Stomach (tissue), 9 donors: ENCODE data around the gene GSE1. TPM values are rescaled to one million over a fixed set of nuclear protein-coding genes. Genes with fewer than 3 reads are reported as not detected.

Experiments used
- DNase-seq, 2 donors: peaks; one replicate each; pipeline versions ENCODE4 v3.0.0 to v3.0.0-alpha.2; 2013 to 2019
- H3K27ac ChIP-seq, 5 donors: fragments of 200-600 bp in 4 of 5; sonication (generic) in 4 of 5; one replicate each; pipeline ENCODE4 v1.5.1; 2013 to 2019; ENCODE audit warnings: mild to moderate bottlenecking in 1 of 5, moderate library complexity in 1 of 5
- H3K27me3 ChIP-seq, 3 donors: fragments of 200-600 bp; sonication (generic); one replicate each; pipeline ENCODE4 v1.5.1; 2017 to 2019; ENCODE audit warnings: mixed run types in 1 of 3
- H3K36me3 ChIP-seq, 4 donors: fragments of 200-600 bp; sonication (generic); 1 replicate in 3 of 4; 2 replicates in 1 of 4; pipeline ENCODE4 v1.5.1; 2016 to 2019
- H3K4me1 ChIP-seq, 4 donors: fragments of 200-600 bp; sonication (generic); one replicate each; pipeline ENCODE4 v1.5.1; 2016 to 2019
- H3K4me3 ChIP-seq, 4 donors: fragments of 200-600 bp; sonication (generic) in 3 of 4; one replicate each; pipeline ENCODE4 v1.5.1; 2016 to 2019; ENCODE audit warnings: mild to moderate bottlenecking in 1 of 4
- H3K9me3 ChIP-seq, 4 donors: fragments of 200-600 bp; sonication (generic); one replicate each; pipeline ENCODE4 v1.5.1; 2016 to 2019
- EP300 ChIP-seq: sonication (generic); formaldehyde crosslinking; IDR thresholded peaks from one replicate; pipeline ENCODE4 v1.6.1; 2017; ENCODE audit warnings: antibody characterized with exemption
- POLR2A ChIP-seq, 4 donors: fragments of 450-650 bp; IDR thresholded peaks; one replicate each; pipeline ENCODE4 v1.6.1; 2016; ENCODE audit warnings: antibody characterized with exemption in 4 of 4, control low read depth in 2 of 4, mild to moderate bottlenecking in 1 of 4, moderate library complexity in 1 of 4
- POLR2AphosphoS5 ChIP-seq, 3 donors: sonication (generic); formaldehyde crosslinking; IDR thresholded peaks; one replicate each; pipeline ENCODE4 v1.6.1; 2016; ENCODE audit warnings: antibody characterized with exemption in 3 of 3
- WGBS, 5 donors: extraction: QIAGEN DNeasy Blood & Tissue Kit in 3 of 5; methylation state at CpG; one replicate each; pipeline versions ENCODE4 v1.1.5 to v1.1.7; 2013 to 2018; 5-methylcytosine and 5-hydroxymethylcytosine counted together
- intact Hi-C: fragments of 100-400 bp; cut with DNase I; formaldehyde crosslinking; loops from one replicate; pipeline ENCODE4 v1.15.1; 2023; ENCODE audit warnings: low total_unique reads
- polyA plus RNA-seq, 3 donors: library from polyadenylated mRNA; stranded (reverse); fragments of 200-250 nt; gene quantifications; one replicate each; pipeline ENCODE4 v1.2.3, GENCODE V29; 2013
- total RNA-seq, 5 donors: library from RNA; depleted of rRNA; stranded (reverse); fragments of >200 nt; gene quantifications; one replicate each; pipeline versions ENCODE4 v1.1.0 to v1.2.3, GENCODE V29; 2014 to 2016
- TF ChIP-seq, protein P1 (sequence below), 7 experiments: fragments of 450-650 bp in 4 of 7; fragments of 200-600 bp in 3 of 7; sonication (generic) in 3 of 7; IDR thresholded peaks; one replicate each; pipeline ENCODE4 v1.5.1; 2016 to 2019; ENCODE audit warnings: antibody characterized with exemption in 7 of 7, control low read depth in 2 of 7, mild to moderate bottlenecking in 1 of 7
- donor health status: healthy with polysubstance abuse.
- donor health status: Bipolar disorder and iron deficiency.
- donor health status: healthy.

Gene GSE1
- total and polyA plus RNA-seq, 8 donors = 11.8 to 294 (median 93.0) TPM

DNA sequence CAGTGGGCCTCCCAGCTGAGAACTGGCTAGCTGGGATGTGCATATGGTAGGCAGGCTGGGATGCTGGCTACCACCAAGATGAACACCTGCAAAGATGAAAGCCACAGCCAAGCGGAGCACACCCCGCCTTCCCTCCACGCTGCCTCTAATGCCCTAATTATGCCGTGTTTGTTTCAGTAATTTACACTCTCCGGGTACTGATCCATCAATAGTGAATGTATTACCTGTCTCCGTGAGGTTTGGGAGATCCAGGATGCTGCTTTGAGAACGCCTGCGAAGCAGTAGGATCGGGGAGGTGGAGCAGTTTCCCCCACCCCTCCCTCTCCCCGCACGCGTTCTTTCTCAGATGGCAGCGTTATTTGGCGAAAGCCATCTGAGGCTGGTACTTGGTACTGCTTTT is 28.9 kb upstream of the GSE1 start:
- no peaks in the 10 kb centered on the region for H3K9me3 ChIP-seq
- H3K27me3 ChIP-seq = no peaks in the 10 kb centered on the region
- no peak for DNase-seq
- no peak overlapping the region for H3K4me3 ChIP-seq
- no peak overlapping the region for H3K27ac ChIP-seq
- H3K36me3 ChIP-seq = no peaks in the 10 kb centered on the region
- whole genome bisulfite sequencing, 5 donors = 91 to 96% (median 94%) methylated on average over 14 of the region's 14 CpGs
- intact Hi-C loops = no loop called here
- TF ChIP-seq, protein P1, sequence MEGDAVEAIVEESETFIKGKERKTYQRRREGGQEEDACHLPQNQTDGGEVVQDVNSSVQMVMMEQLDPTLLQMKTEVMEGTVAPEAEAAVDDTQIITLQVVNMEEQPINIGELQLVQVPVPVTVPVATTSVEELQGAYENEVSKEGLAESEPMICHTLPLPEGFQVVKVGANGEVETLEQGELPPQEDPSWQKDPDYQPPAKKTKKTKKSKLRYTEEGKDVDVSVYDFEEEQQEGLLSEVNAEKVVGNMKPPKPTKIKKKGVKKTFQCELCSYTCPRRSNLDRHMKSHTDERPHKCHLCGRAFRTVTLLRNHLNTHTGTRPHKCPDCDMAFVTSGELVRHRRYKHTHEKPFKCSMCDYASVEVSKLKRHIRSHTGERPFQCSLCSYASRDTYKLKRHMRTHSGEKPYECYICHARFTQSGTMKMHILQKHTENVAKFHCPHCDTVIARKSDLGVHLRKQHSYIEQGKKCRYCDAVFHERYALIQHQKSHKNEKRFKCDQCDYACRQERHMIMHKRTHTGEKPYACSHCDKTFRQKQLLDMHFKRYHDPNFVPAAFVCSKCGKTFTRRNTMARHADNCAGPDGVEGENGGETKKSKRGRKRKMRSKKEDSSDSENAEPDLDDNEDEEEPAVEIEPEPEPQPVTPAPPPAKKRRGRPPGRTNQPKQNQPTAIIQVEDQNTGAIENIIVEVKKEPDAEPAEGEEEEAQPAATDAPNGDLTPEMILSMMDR (IDR thresholded peaks at IDR 0.05) = no peak
- no peak for TF ChIP-seq POLR2AphosphoS5 (IDR thresholded peaks at IDR 0.05)
- no peak for TF ChIP-seq EP300
- no peak for TF ChIP-seq POLR2A (IDR thresholded peaks at IDR 0.05)
- H3K4me1 ChIP-seq = peaks cover 10 to 57% (median 32%) of the 10 kb centered on the region in 4 donors

DNA sequence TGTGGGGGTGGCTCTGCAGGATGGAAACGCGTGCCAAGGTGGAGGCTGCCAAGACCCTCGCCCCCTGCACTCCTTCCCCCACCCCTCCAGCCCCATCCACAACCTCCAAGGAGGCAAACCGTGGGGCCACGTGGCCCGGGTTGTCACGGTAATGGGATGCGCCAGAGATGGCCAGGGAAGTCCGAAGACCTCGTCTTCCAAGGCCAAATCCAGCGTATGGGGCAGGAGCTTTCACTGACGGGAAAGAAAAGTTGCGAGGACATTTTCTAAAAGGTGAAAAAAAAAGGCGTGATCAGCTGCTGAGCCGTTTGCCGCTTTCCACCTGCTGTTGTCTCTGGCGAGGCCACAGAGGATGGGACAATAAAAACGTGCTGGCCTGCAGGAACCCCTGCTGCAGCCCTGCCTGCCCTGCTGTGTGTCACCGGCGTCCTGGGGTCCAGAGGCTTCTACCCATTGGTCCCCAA is 28.3 kb upstream of the GSE1 start:
- Histone ChIP-seq H3K4me1 (peaks cover 10 to 51% (median 28%) of the 10 kb centered on the region in 4 donors), H3K36me3 (no peaks in the 10 kb centered on the region), H3K9me3 (no peaks in the 10 kb centered on the region), H3K27me3 (no peaks in the 10 kb centered on the region), H3K4me3 (no peak overlapping the region), H3K27ac (no peak overlapping the region)
- 84 to 87% (median 87%) methylated on average over 18 to 20 of the region's 20 CpGs for WGBS, 5 donors
- DNase-seq = no peak
- TF ChIP-seq POLR2A (IDR thresholded peaks at IDR 0.05) = no peak
- TF ChIP-seq, protein P1 (IDR thresholded peaks at IDR 0.05) = no peak
- no peak for TF ChIP-seq EP300
- TF ChIP-seq POLR2AphosphoS5 (IDR thresholded peaks at IDR 0.05) = no peak
- intact Hi-C loops = no loop called here

DNA sequence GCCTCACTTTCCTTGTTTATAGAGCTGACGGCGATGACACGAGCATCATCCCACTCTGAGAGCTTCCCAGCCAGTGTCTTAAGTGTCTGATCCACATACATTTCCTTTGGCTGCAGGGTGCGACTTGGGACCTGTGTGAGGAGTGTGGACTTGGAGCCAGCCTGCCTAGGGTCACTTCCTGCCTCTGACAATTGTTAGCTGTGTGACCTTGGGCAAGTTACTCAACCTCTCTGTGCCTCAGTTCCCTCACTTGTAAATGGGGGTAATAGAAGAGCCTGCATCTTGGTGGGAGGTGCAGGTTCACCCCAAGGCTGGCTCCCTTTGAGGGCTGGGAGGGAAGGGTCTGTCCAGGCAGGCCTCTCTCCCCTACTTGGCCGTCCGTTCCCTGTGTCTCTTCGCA is 27.4 kb upstream of the GSE1 start:
- no peak for DNase-seq
- 83 to 97% (median 90%) methylated on average over 4 to 7 of the region's 7 CpGs for WGBS, 5 donors
- Histone ChIP-seq H3K36me3 (no peaks in the 10 kb centered on the region), H3K9me3 (no peaks in the 10 kb centered on the region), H3K4me1 (peaks cover 10 to 45% (median 25%) of the 10 kb centered on the region in 4 donors), H3K27me3 (no peaks in the 10 kb centered on the region), H3K4me3 (no peak overlapping the region), H3K27ac (no peak overlapping the region)
- intact Hi-C loops = no loop called here
- TF ChIP-seq POLR2A (IDR thresholded peaks at IDR 0.05) (no peak), POLR2AphosphoS5 (IDR thresholded peaks at IDR 0.05) (no peak), EP300 (no peak)
- TF ChIP-seq, protein P1 (IDR thresholded peaks at IDR 0.05) = no peak

DNA sequence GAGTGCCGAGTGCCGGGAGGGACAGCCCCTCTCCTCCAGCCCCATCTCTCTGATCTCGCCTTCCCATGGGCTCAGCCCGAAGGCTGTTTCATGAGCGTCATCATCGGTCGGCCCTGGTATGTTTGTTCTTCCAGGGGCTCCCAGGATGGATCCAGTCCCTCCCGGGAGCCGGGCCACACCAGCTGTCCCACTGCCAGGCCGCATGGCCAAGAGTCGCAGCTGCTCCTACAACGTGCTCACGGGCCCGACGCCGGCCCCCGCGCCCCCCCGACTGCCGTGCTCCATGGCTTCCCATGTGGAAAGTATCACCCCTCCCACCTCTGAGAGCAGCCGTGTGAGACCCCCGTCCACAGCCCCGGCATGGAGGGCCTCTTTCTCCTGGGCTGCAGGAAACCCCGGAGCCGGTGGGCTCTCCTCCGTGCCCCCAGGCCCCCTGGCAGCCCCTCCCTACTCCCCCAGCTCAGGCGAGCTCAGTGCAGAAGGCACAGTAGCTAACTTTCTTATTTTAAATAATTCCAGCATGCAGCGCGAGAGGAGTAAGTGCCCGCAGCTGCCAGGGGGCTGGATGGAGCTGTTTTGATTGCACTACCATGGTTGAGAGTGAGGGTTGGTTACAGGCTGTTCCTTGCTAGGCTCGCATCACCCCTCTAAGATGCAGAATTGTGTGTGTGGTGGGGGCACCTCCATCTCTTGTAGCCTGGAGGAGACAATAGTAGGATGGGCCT is 26.6 kb upstream of the GSE1 start:
- 40 to 55% (median 45%) methylated on average over 13 to 31 of the region's 31 CpGs for WGBS, 5 donors
- peaks cover 10 to 42% (median 25%) of the 10 kb centered on the region in 4 donors for H3K4me1 ChIP-seq
- H3K9me3 ChIP-seq = no peaks in the 10 kb centered on the region
- no peaks in the 10 kb centered on the region for H3K36me3 ChIP-seq
- no peak overlapping the region for H3K4me3 ChIP-seq
- H3K27ac ChIP-seq = no peak overlapping the region
- peak; percentile 73 to 82 for DNase-seq
- H3K27me3 ChIP-seq = no peaks in the 10 kb centered on the region
- intact Hi-C loops = no loop called here
- TF ChIP-seq POLR2AphosphoS5 (IDR thresholded peaks at IDR 0.05) = no peak
- TF ChIP-seq POLR2A (IDR thresholded peaks at IDR 0.05) = no peak
- TF ChIP-seq EP300 = no peak
- TF ChIP-seq, protein P1 (IDR thresholded peaks at IDR 0.05) = no peak
